ENCODE data around the gene CHRNA5.
A peak's percentile ranks its signal among the peaks of the same experiment; 100 is the strongest.

CHRNA5 gene

DNA sequence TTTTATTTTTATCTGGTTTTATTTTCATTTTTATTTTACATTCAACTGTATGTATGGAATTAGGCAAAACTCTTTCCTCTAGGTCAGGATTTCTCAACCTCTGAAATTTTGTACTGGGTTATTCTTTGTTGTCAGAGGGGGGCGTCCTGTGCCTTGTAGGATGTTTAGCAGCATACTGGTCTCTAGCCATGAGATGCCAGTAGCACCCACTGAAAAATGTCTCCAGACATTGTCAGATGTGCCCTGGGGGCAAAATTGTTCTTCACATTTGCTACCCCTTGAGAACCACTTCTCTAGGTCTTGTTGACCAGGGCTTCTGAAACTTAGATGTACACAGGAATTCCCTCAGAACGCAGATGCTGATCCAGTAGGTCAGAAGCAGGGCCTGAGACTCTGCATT is 5.4 kb downstream of the CHRNA5 start:
- H3K23ac ChIP-seq (ENCODE audit: low read depth, low read length, poor library complexity), result no peak overlapping the region

DNA sequence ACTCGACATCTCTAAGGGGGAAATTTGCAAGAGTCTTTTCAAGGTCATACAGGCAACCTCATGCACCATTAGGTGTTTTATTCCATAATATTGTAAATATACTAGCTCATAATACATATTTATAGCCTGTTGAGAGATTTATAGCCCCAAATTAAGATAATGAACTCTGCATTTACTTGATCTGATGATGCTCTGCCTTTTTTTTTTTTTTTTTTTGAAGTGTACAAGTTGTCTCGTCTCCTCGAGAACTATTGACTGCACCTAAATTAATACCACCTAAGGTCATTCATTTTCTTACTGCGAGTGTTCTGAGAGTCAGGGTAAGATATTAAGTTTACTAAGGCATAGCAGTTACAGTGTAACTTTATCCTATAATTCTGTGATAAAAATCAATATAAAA is 6.1 kb downstream of the CHRNA5 start:
- peaks cover 2 to 4% of the 10 kb centered on the region in 2 donors for H3K4me1 ChIP-seq (ENCODE audit: control insufficient read depth in 2 of 2, insufficient read depth in 1 of 2, low read depth in 1 of 2, low read length in 2 of 2)
- no peak overlapping the region for H4K91ac ChIP-seq (ENCODE audit: low read depth, low read length, poor library complexity)
- H4K8ac ChIP-seq (ENCODE audit: low read depth, low read length), result no peak overlapping the region
- H2AFZ ChIP-seq (ENCODE audit: low read length), result no peak overlapping the region
- no peak overlapping the region for H3K27ac ChIP-seq (replicated peaks; ENCODE audit: low read length)
- H3K18ac ChIP-seq (ENCODE audit: low read length), result no peak overlapping the region
- no peak overlapping the region for H2BK5ac ChIP-seq (ENCODE audit: low read length)
- no peak for DNase-seq (ENCODE audit: low spot score)
- H2BK120ac ChIP-seq (ENCODE audit: low read depth, low read length), result no peak overlapping the region
- H3K4me2 ChIP-seq (ENCODE audit: insufficient read depth, low read length, poor library complexity, severe bottlenecking), result no peak overlapping the region
- H3K9me3 ChIP-seq (replicated peaks in 1 of 2; ENCODE audit: control insufficient read depth in 2 of 2, insufficient read depth in 1 of 2, low read depth in 1 of 2, low read length in 2 of 2), result no peaks in the 10 kb centered on the region
- WGBS, 2 donors (ENCODE audit: extremely low coverage in 2 of 2, insufficient read length in 2 of 2, insufficient replicate concordance in 1 of 2), result no CpG with 5 or more reads among the region's 4 CpGs
- no peak overlapping the region for H2AK5ac ChIP-seq (ENCODE audit: low read depth, low read length)
- H3K14ac ChIP-seq (ENCODE audit: low read length), result no peak overlapping the region
- no peak overlapping the region for H3K9ac ChIP-seq (ENCODE audit: low read depth, low read length, poor library complexity)
- no peak overlapping the region for H2BK12ac ChIP-seq (ENCODE audit: low read length)
- H3K23ac ChIP-seq (ENCODE audit: low read depth, low read length, poor library complexity), result no peak overlapping the region
- H3K79me1 ChIP-seq (ENCODE audit: low read depth, low read length), result peaks cover 7% of the 10 kb centered on the region
- H3K4me3 ChIP-seq (ENCODE audit: low read length in 2 of 2), result no peak overlapping the region
- H3K27me3 ChIP-seq (ENCODE audit: control insufficient read depth in 3 of 3, insufficient read depth in 3 of 3, low read depth in 1 of 3, low read length in 3 of 3), result no peaks in the 10 kb centered on the region
- no peak overlapping the region for H3K4ac ChIP-seq (ENCODE audit: low read length)
- H2BK15ac ChIP-seq (ENCODE audit: low read length), result no peak overlapping the region
- H3K36me3 ChIP-seq (replicated peaks in 1 of 2; ENCODE audit: control insufficient read depth in 2 of 2, insufficient read depth in 2 of 2, low read length in 2 of 2), result no peaks in the 10 kb centered on the region

More for the DNA sequence above, 5.4 kb downstream of the CHRNA5 start:
- Histone ChIP-seq H2BK12ac (ENCODE audit: low read length) (no peak overlapping the region), H3K4me2 (ENCODE audit: insufficient read depth, low read length, poor library complexity, severe bottlenecking) (peak overlapping the region; percentile 25), H3K79me1 (ENCODE audit: low read depth, low read length) (peaks cover 5% of the 10 kb centered on the region), H2AFZ (ENCODE audit: low read length) (no peak overlapping the region), H3K9me3 (replicated peaks in 1 of 2; ENCODE audit: control insufficient read depth in 2 of 2, insufficient read depth in 1 of 2, low read depth in 1 of 2, low read length in 2 of 2) (no peaks in the 10 kb centered on the region), H3K4me3 (ENCODE audit: low read length in 2 of 2) (no peak overlapping the region), H4K8ac (ENCODE audit: low read depth, low read length) (no peak overlapping the region), H2AK5ac (ENCODE audit: low read depth, low read length) (no peak overlapping the region), H4K91ac (ENCODE audit: low read depth, low read length, poor library complexity) (no peak overlapping the region), H3K14ac (ENCODE audit: low read length) (no peak overlapping the region), H2BK15ac (ENCODE audit: low read length) (no peak overlapping the region), H3K27me3 (ENCODE audit: control insufficient read depth in 3 of 3, insufficient read depth in 3 of 3, low read depth in 1 of 3, low read length in 3 of 3) (no peaks in the 10 kb centered on the region), H3K27ac (replicated peaks; ENCODE audit: low read length) (no peak overlapping the region), H3K4me1 (ENCODE audit: control insufficient read depth in 2 of 2, insufficient read depth in 1 of 2, low read depth in 1 of 2, low read length in 2 of 2) (peaks cover 2 to 4% of the 10 kb centered on the region in 2 donors), H3K9ac (ENCODE audit: low read depth, low read length, poor library complexity) (no peak overlapping the region), H3K18ac (ENCODE audit: low read length) (no peak overlapping the region), H3K4ac (ENCODE audit: low read length) (no peak overlapping the region), H2BK5ac (ENCODE audit: low read length) (no peak overlapping the region), H3K36me3 (replicated peaks in 1 of 2; ENCODE audit: control insufficient read depth in 2 of 2, insufficient read depth in 2 of 2, low read length in 2 of 2) (no peaks in the 10 kb centered on the region), H2BK120ac (ENCODE audit: low read depth, low read length) (no peak overlapping the region)
- no CpG with 5 or more reads among the region's 2 CpGs for WGBS, 2 donors (ENCODE audit: extremely low coverage in 2 of 2, insufficient read length in 2 of 2, insufficient replicate concordance in 1 of 2)
- DNase-seq (ENCODE audit: low spot score), result no peak

DNA sequence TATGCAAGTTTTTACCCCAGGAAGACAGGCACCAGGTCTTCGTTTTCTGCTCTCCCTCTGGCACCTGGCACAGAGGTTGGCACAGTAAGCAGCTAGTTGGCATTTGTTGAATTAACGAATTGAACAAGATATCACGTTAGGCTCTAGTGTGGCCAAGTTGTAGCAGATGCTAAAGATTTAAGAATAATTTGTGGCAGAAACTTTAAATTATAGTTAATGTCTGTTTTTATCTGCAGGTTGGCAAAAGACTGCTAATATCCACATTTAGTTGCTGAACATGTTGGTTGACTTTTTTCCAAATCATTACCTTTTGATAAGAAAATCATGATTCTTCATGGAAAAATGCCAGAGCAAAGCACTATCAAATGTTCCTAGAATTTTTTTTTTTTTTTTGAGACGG is 8.1 kb downstream of the CHRNA5 start:
- no CpG with 5 or more reads among the region's 4 CpGs for WGBS, 2 donors (ENCODE audit: extremely low coverage in 2 of 2, insufficient read length in 2 of 2, insufficient replicate concordance in 1 of 2)
- no peaks in the 10 kb centered on the region for H3K27me3 ChIP-seq (ENCODE audit: control insufficient read depth in 3 of 3, insufficient read depth in 3 of 3, low read depth in 1 of 3, low read length in 3 of 3)
- no peak overlapping the region for H3K9ac ChIP-seq (ENCODE audit: low read depth, low read length, poor library complexity)
- H2BK15ac ChIP-seq (ENCODE audit: low read length), result no peak overlapping the region
- no peak overlapping the region for H4K8ac ChIP-seq (ENCODE audit: low read depth, low read length)
- H2BK12ac ChIP-seq (ENCODE audit: low read length), result no peak overlapping the region
- DNase-seq (ENCODE audit: low spot score), result no peak
- H3K9me3 ChIP-seq (replicated peaks in 1 of 2; ENCODE audit: control insufficient read depth in 2 of 2, insufficient read depth in 1 of 2, low read depth in 1 of 2, low read length in 2 of 2), result no peaks in the 10 kb centered on the region
- no peak overlapping the region for H2AFZ ChIP-seq (ENCODE audit: low read length)
- no peak overlapping the region for H3K14ac ChIP-seq (ENCODE audit: low read length)
- no peak overlapping the region for H2BK120ac ChIP-seq (ENCODE audit: low read depth, low read length)
- H3K4ac ChIP-seq (ENCODE audit: low read length), result no peak overlapping the region
- no peak overlapping the region for H3K18ac ChIP-seq (ENCODE audit: low read length)
- no peak overlapping the region for H3K4me2 ChIP-seq (ENCODE audit: insufficient read depth, low read length, poor library complexity, severe bottlenecking)
- no peak overlapping the region for H2AK5ac ChIP-seq (ENCODE audit: low read depth, low read length)
- H3K36me3 ChIP-seq (replicated peaks in 1 of 2; ENCODE audit: control insufficient read depth in 2 of 2, insufficient read depth in 2 of 2, low read length in 2 of 2), result no peaks in the 10 kb centered on the region
- H3K79me1 ChIP-seq (ENCODE audit: low read depth, low read length), result peaks cover 5% of the 10 kb centered on the region
- H3K23ac ChIP-seq (ENCODE audit: low read depth, low read length, poor library complexity), result no peak overlapping the region
- H4K91ac ChIP-seq (ENCODE audit: low read depth, low read length, poor library complexity), result no peak overlapping the region
- H3K4me1 ChIP-seq (ENCODE audit: control insufficient read depth in 2 of 2, insufficient read depth in 1 of 2, low read depth in 1 of 2, low read length in 2 of 2), result peaks cover 0 to 2% of the 10 kb centered on the region in 2 donors
- no peak overlapping the region for H2BK5ac ChIP-seq (ENCODE audit: low read length)
- no peak overlapping the region for H3K4me3 ChIP-seq (ENCODE audit: low read length in 2 of 2)
- H3K27ac ChIP-seq (replicated peaks; ENCODE audit: low read length), result no peak overlapping the region

DNA sequence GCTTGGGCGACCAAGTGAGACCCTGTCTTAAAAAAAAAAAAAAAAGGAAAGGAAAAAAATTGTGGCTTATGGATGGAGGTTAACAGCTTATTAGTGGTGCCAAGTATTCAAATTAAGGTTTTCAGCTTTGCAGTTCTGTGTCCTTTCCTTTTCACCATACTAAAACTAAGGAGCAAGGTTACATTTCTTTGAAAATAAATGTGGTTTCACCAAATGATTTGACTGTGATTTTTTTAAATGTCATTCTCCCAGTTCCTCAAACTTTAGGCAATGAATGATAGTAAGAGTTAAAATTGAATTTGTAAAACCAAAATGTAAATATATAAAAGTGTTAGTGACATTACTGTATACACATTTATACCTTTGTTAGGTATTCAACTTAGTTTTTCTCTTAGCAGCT is 9.6 kb downstream of the CHRNA5 start:
- DNase-seq (ENCODE audit: low spot score), result no peak
- H3K4me3 ChIP-seq (ENCODE audit: low read length in 2 of 2), result no peak overlapping the region
- WGBS, 2 donors (ENCODE audit: extremely low coverage in 2 of 2, insufficient read length in 2 of 2, insufficient replicate concordance in 1 of 2), result no CpG with 5 or more reads among the region's 1 CpG
- H3K4me1 ChIP-seq (ENCODE audit: control insufficient read depth in 2 of 2, insufficient read depth in 1 of 2, low read depth in 1 of 2, low read length in 2 of 2), result peaks cover 0 to 2% of the 10 kb centered on the region in 2 donors
- H2BK12ac ChIP-seq (ENCODE audit: low read length), result no peak overlapping the region
- H2BK15ac ChIP-seq (ENCODE audit: low read length), result no peak overlapping the region
- H4K8ac ChIP-seq (ENCODE audit: low read depth, low read length), result no peak overlapping the region
- no peaks in the 10 kb centered on the region for H3K36me3 ChIP-seq (replicated peaks in 1 of 2; ENCODE audit: control insufficient read depth in 2 of 2, insufficient read depth in 2 of 2, low read length in 2 of 2)
- no peak overlapping the region for H4K91ac ChIP-seq (ENCODE audit: low read depth, low read length, poor library complexity)
- peaks cover 5% of the 10 kb centered on the region for H3K79me1 ChIP-seq (ENCODE audit: low read depth, low read length)
- H3K27me3 ChIP-seq (ENCODE audit: control insufficient read depth in 3 of 3, insufficient read depth in 3 of 3, low read depth in 1 of 3, low read length in 3 of 3), result no peaks in the 10 kb centered on the region
- no peak overlapping the region for H3K18ac ChIP-seq (ENCODE audit: low read length)
- no peak overlapping the region for H3K9ac ChIP-seq (ENCODE audit: low read depth, low read length, poor library complexity)
- peaks cover 0 to 4% of the 10 kb centered on the region in 2 donors for H3K9me3 ChIP-seq (replicated peaks in 1 of 2; ENCODE audit: control insufficient read depth in 2 of 2, insufficient read depth in 1 of 2, low read depth in 1 of 2, low read length in 2 of 2)
- no peak overlapping the region for H3K4ac ChIP-seq (ENCODE audit: low read length)
- H3K4me2 ChIP-seq (ENCODE audit: insufficient read depth, low read length, poor library complexity, severe bottlenecking), result no peak overlapping the region
- H2BK5ac ChIP-seq (ENCODE audit: low read length), result no peak overlapping the region
- no peak overlapping the region for H2BK120ac ChIP-seq (ENCODE audit: low read depth, low read length)
- H3K27ac ChIP-seq (replicated peaks; ENCODE audit: low read length), result no peak overlapping the region
- H3K14ac ChIP-seq (ENCODE audit: low read length), result no peak overlapping the region
- no peak overlapping the region for H2AK5ac ChIP-seq (ENCODE audit: low read depth, low read length)
- H2AFZ ChIP-seq (ENCODE audit: low read length), result no peak overlapping the region
- H3K23ac ChIP-seq (ENCODE audit: low read depth, low read length, poor library complexity), result no peak overlapping the region

Data from neuronal stem cell (in vitro differentiated cells).